Measurements from ENCODE around the gene MAP7D2.

MAP7D2 gene

GRCh38 chrX:20112022-20112774 is 4.5 kb downstream of the MAP7D2 start:
- no peak for DNase-seq

GRCh38 chrX:20111271-20111670 is 5.4 kb downstream of the MAP7D2 start:
- DNase-seq: no peak

GRCh38 chrX:20101934-20102581 is 14.6 kb downstream of the MAP7D2 start:
- DNase-seq: no peak

GRCh38 chrX:20091499-20091898 is 25.2 kb downstream of the MAP7D2 start:
- DNase-seq: no peak

DNA sequence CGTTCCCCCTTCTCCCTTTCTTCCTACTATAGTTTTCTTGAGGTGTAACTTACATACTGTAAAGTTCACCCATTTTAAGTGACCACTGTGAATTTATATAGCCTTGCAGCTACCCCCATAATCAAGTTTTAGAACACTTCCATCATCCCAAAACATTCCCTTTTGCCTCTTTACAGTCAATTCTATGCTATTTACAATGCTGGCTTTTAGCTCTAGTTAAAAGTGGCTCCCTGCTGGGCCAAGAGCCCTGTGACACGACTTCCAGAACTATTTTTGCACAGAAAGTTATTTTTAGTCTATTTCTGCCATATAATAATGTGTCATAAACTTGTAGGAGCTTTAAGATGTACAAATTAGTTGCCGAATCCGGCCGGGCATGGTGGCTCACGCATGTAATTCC is 26.9 kb downstream of the MAP7D2 start:
- DNase-seq: no peak

- DNase-seq: no peak
These were observed 36.4 kb downstream of the MAP7D2 start for GRCh38 chrX:20080277-20080676.

DNA sequence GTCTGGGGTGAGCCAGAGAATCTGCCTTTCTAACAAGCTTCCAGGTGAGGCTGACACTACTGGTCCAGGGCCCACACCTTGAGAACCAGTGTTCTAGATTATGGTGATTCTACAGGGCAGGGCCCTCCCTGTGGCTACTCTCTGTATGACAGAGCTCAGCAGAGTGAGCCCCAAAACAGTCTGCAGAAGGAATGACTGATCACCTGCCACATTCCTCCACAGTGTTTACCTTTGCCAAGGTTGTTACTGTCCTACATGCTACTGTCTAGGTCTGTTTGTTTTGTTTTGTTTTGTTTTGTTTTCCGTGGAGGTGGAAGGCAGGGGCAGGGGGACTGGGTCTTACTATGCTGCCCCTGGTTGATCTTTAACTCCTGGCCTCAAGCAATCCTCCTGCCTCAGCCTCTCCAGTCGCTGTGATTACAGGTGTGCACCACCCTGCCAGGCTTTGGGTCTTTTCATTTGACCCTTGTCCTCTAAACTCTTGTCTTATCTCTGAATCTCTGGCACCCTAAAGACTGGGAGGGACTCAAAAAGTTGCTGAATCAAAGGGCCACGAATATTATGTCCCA is 45.1 kb downstream of the MAP7D2 start:
- DNase-seq: no peak

DNA sequence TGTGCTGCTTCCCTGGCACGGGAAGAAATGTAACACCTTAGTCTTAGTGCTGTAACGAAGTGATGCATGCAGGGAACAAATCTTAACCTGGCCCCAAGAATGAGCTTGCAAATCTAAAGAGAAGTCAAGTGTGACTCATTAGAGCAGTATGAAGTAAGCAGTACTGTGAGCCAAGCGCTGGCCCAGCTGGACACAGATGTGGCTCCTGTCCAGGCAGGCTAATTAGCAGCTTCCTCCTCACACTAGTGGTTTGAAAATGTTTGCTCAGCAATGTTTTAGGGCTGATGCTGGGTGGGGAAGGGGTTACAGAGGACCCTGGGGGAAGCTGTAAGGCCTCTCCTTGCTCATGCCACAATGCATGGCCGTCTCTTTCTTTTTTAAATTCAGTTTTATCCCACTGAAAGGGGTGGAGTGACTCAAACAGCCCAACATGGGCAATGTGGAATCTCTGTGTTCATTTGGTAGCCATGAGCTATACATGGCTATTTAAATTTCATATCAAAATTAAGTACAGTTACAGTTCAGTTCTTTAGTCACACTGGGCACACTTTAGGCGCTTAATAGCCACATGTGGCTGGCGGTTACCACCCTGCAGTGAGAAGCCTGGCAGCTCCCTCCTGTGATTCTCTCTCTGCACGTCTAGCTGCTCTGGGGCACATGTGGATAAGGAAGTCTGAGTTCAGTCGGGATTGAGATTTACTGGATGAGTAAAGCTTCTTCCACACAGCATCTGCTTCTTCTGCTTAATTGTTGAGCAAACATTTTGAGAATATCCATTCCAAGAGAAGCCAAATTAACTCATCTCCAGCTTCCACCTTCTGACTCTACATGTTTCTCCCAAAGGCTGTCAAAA is 48.8 kb downstream of the MAP7D2 start:
- DNase-seq: no peak

- DNase-seq: no peak
These were observed 49.6 kb downstream of the MAP7D2 start for GRCh38 chrX:20066968-20067708.

- DNase-seq: no peak
These were observed 52.9 kb downstream of the MAP7D2 start for GRCh38 chrX:20063716-20064351.

- no peak for DNase-seq
These were observed 53.6 kb downstream of the MAP7D2 start for GRCh38 chrX:20063153-20063552.

GRCh38 chrX:20061855-20062254 is 54.9 kb downstream of the MAP7D2 start:
- no peak for DNase-seq

- DNase-seq: no peak
These were observed 55.6 kb downstream of the MAP7D2 start for GRCh38 chrX:20060961-20061748.

GRCh38 chrX:20059467-20060128 is 57.1 kb downstream of the MAP7D2 start:
- DNase-seq: no peak

DNA sequence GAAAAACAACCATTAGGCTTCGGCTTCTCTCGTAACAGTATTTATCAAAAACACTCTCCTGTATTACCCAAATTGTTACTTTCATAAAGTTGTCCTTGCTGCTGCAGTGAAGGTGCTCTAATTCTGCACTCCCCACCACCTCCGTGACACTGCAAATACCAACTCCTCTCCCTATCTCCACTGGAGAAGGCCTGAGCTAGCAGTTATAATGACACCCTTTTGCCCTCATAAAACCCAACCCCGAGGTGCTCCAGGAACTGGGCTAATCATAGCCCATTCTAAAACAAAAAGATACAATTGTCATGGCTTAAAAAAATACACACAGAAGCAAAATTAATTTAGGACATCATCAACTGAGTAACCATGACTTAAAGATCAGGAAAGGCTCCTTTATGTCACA is 59.2 kb downstream of the MAP7D2 start:
- no peak for DNase-seq

DNA sequence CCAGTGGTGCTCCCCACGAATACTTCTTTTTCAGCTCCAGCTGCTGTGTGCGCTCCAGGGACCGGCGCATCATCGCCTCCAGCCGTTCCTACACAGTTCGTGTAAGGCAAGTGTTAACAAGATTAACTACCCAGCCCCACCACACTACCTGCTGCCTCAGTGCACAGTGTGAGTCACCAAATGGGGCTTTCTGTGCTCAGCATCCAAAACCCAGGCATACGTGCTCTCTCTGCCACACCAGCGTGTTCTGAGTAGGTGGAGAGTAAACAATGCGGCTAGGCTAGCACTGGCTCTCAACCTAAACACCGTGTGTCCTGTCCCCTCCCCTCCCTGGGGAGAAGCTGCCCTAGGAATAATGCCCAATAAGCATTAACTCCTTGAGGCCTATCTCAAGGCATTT is 60.0 kb downstream of the MAP7D2 start:
- DNase-seq: no peak

DNA sequence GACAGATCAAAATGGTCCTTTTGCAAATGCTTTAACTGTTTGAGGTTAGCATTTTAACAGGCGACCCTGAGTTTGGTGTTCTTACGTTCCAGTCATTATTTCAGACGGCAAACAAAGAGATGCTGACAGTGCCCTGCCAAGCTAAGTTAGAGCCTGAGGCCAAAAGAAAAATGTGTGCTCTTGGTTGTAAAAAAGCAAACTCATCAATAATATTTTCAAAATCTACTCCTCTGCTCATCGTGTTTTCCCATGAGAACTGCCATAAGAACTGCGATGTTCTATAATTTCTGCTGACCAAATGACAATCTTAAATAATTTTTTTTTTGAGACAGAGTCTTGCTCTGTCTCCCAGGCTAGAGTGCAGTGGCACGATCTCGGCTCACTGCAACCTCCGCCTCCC is 63.2 kb downstream of the MAP7D2 start:
- DNase-seq: no peak

- DNase-seq: no peak
These were observed 69.8 kb downstream of the MAP7D2 start for GRCh38 chrX:20046864-20047263.

GRCh38 chrX:20046223-20046622 is 70.5 kb downstream of the MAP7D2 start:
- no peak for DNase-seq

DNA sequence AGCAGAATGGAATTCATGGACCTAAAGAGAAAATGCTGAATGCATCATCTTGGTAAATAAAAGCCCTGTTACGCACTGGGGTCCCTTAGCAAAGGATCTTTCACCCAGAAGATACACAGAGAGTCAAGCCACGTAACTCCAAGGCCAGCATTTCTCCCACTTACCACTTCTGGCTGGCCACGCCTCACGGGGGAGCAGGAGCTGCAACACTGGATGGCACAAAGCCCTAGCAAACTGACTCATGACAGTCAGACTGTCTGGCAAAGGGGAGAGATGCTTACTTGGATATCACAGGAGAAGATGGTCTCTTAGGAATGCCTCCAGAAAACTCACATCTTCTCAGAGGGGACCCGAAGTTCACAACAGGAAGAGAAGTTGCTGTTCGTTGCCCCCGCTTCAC is 74.5 kb downstream of the MAP7D2 start:
- DNase-seq: no peak

DNA sequence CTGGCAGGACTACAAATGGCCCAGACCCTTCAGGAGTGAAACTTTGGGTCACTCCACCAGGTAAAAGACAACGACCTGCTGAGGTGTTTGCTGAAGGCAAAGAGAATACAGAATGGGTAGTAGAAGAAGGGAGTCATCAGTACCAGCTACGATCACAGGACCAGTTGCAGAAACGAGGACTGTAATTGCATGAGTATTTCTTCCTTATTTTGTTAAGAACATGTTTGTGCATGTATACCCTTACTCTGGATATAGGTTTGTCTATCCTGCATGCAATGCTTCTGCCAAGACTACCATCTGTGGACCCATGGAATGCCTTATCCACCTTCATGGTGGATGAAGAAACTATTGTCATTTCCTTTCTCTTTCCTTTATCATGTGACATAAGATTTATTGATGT is 77.7 kb downstream of the MAP7D2 start:
- no peak for DNase-seq
